ENCODE results near the gene LHFPL4.
A peak's percentile ranks its signal among the peaks of the same experiment; 100 is the strongest.
"Not testable (repeated sequence)": the region's sequence is repeated elsewhere in the genome, so short reads cannot be mapped to it uniquely, and the experiment has no call there.

Gene LHFPL4

GRCh38 chr3:9553021-9553947 is at the start of gene LHFPL4:
LHFPL4 (minus strand) TSS chr3:9553822; CDS start chr3:9552679, 1,143 bp downstream.
- no peak for DNase-seq (ENCODE audit: low read depth in 1 of 2, low spot score in 1 of 2)

- DNase-seq (ENCODE audit: low read depth in 1 of 2, low spot score in 1 of 2), result no peak
Measured at GRCh38 chr3:9602620-9603019, 49.0 kb upstream of the LHFPL4 start.

- DNase-seq (ENCODE audit: low read depth in 1 of 2, low spot score in 1 of 2), result not testable (repeated sequence)
Measured at GRCh38 chr3:9601006-9601581, 47.5 kb upstream of the LHFPL4 start.

DNA sequence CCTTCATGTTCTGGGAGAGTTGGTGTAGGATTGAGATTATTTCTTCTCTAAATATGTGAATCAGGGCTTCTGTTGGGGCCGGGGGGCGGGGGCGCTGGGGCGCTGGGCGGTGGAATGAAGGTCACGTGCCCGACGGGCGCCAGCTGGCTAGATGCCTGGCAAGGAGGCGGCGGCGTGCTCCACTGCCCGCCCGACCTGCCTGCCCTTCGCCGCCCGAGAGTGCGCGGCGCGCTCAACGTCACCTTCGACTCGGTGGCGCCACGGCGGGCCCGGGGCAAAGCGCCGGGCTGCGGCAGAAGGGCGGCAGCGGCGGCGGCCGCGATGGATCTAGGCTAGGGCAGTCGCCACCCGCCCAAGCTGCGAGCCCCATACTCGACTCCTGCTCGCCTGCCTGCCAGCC is 47.0 kb upstream of the LHFPL4 start:
- no peak for DNase-seq (ENCODE audit: low read depth in 1 of 2, low spot score in 1 of 2)

GRCh38 chr3:9598783-9599387 is 45.3 kb upstream of the LHFPL4 start:
- no peak for DNase-seq (ENCODE audit: low read depth in 1 of 2, low spot score in 1 of 2)

DNA sequence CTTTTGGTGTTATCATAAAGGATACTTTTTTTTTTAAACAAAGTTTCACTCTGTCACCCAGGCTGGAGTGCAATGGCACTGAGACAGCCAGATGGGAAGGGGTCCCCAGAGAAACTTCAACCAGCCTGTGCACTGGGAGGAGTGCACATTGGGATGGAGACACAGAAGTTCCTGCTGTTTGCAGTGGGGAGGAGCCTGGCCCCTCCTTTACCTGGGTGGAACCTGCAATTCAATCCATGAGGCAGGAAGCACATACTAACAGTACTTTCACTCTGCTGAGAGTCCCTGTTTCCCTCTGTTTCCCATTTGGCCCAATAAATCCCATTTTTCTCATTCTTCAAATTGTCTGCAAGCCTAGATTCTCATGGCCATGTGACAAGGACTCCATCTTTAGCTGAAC is 42.3 kb upstream of the LHFPL4 start:
- no peak for DNase-seq (ENCODE audit: low read depth in 1 of 2, low spot score in 1 of 2)

DNA sequence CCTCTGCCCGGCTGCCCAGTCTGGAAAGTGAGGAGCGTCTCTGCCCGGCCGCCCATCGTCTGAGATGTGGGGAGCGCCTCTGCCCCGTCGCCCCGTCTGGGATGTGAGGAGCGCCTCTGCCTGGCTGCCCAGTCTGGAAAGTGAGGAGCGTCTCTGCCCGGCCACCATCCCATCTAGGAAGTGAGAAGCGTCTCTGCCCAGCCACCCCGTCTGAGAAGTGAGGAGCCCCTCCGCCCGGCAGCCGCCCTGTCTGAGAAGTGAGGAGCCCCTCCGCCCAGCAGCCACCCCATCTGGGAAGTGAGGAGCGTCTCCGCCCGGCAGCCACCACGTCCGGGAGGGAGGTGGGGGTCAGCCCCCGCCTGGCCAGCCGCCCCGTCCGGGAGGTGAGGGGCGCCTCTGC is 38.2 kb upstream of the LHFPL4 start:
- DNase-seq (ENCODE audit: low read depth in 1 of 2, low spot score in 1 of 2), result not testable (repeated sequence)

- no peak for DNase-seq (ENCODE audit: low read depth in 1 of 2, low spot score in 1 of 2)
Measured at GRCh38 chr3:9590282-9590791, 36.7 kb upstream of the LHFPL4 start.

DNA sequence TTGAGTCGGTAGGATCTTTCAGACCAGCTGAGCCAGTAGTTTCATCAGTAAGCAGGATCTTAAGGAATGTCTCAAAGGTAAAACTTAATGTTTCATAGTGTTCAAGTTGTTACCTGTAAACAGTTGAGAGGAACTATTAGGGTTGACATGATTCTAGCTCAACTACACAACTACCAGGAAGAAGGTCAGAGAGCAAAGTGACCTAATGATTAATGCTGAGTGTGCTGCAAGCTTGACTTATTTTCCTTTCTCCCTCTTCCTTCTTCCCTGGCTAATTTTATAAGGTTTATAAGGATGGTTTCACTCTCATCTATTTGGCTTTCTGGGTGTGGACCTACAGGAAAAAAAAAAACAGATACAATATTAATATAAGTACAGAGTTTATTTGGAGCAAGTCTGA is 30.2 kb upstream of the LHFPL4 start:
- no peak for DNase-seq (ENCODE audit: low read depth in 1 of 2, low spot score in 1 of 2)

GRCh38 chr3:9583371-9583770 is 29.7 kb upstream of the LHFPL4 start:
- no peak for DNase-seq (ENCODE audit: low read depth in 1 of 2, low spot score in 1 of 2)

GRCh38 chr3:9582332-9582731 is 28.7 kb upstream of the LHFPL4 start:
- no peak for DNase-seq (ENCODE audit: low read depth in 1 of 2, low spot score in 1 of 2)

- DNase-seq (ENCODE audit: low read depth in 1 of 2, low spot score in 1 of 2), result no peak
Measured at GRCh38 chr3:9581742-9582141, 28.1 kb upstream of the LHFPL4 start.

GRCh38 chr3:9569054-9569453 is 15.4 kb upstream of the LHFPL4 start:
- DNase-seq (ENCODE audit: low read depth in 1 of 2, low spot score in 1 of 2), result no peak

GRCh38 chr3:9565316-9565715 is 11.7 kb upstream of the LHFPL4 start:
- DNase-seq (ENCODE audit: low read depth in 1 of 2, low spot score in 1 of 2), result no peak

- DNase-seq (ENCODE audit: low read depth in 1 of 2, low spot score in 1 of 2), result no peak
Measured at GRCh38 chr3:9563851-9564250, 10.2 kb upstream of the LHFPL4 start.

GRCh38 chr3:9560056-9560455 is 6.4 kb upstream of the LHFPL4 start:
- not testable (repeated sequence) for DNase-seq (ENCODE audit: low read depth in 1 of 2, low spot score in 1 of 2)

- DNase-seq (ENCODE audit: low read depth in 1 of 2, low spot score in 1 of 2), result no peak
Measured at GRCh38 chr3:9553948-9554513, 409 bp upstream of the LHFPL4 start.

DNA sequence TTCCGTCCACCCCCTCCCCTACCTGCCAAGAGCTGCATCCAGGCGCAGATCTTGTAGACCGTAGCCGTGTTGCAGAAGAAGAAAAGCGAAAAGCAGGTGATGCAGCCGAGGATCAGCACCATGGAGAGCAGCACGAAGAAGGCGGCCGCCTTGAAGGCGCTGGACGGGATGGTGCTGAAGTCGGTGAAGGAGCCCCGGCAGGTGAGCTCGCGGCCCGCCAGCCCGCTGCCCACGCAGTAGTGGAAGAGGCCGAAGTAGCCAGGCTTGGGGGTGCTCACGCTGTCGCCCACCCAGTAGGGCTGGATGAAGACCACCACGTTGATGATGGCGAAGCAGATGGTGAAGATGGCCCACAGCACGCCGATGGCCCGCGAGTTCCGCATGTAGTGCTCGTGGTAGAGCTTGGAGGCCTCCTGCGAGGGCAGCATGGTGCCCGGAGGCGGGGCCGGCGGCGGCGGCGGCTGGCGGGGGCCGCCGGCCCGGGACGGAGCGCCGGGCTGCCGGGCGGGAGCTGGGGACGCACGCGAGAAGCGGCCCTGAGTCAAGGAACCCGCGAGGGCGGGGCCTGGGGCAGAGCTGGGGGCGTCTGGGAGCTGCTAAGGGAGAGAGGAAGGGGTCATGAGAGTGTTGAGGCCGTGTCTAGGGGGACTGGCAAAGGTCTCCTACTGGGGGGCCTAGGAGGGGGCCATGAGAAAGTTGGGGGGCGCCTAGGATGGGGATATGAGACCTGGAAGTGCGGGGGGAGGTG is 1.2 kb downstream of the LHFPL4 start:
- DNase-seq (ENCODE audit: low read depth in 1 of 2, low spot score in 1 of 2), result peak; percentile 1 to 14

DNA sequence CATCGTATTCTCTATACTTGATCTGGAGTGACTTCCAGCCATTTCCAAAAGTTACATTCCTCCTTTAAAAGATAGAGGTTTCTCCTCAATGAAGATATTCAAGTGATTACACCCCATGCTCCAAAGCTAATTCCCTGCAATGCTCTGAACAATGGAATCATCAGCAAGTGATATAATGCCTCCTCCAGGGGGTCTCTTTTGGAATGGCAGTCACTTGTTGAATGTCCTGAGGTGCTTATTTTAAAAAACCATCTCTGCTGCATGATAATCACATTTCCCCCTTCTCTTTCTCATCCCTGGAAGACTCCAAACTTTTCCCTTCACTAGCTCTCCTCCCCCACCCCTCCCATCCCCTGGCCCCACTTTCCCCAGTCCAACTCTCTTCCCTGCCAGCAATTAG is 2.6 kb downstream of the LHFPL4 start:
- DNase-seq (ENCODE audit: low read depth in 1 of 2, low spot score in 1 of 2), result no peak

- DNase-seq (ENCODE audit: low read depth in 1 of 2, low spot score in 1 of 2), result no peak
Measured at GRCh38 chr3:9549600-9549999, 4.0 kb downstream of the LHFPL4 start.

DNA sequence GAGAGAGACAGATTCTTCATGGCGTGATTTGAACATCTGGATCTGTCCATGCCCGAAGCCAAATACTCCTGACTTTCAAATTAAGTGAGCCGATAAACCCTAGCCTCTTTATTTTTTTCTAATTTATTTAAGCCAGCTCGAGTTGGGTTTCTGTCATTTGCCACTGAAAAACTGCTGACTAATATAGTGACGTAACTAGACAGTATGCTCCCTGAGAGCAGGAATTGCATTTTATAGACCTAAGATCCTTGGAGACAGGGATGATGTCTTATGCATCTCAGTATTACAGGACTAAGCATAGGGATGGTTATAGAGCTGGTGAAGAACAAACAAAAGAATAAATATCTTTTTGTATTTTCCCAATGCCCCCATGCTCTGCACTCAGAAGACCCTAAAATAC is 4.6 kb downstream of the LHFPL4 start:
- DNase-seq (ENCODE audit: low read depth in 1 of 2, low spot score in 1 of 2), result no peak

Data from activated CD4-positive, alpha-beta T cell treated with anti-CD3 and anti-CD28 coated beads, Interleukin-2, amount 50 U/mL, for 24 hours (primary cell).